ENCODE measurements around the gene PFDN4.

PFDN4 gene, protein sequence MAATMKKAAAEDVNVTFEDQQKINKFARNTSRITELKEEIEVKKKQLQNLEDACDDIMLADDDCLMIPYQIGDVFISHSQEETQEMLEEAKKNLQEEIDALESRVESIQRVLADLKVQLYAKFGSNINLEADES

DNA sequence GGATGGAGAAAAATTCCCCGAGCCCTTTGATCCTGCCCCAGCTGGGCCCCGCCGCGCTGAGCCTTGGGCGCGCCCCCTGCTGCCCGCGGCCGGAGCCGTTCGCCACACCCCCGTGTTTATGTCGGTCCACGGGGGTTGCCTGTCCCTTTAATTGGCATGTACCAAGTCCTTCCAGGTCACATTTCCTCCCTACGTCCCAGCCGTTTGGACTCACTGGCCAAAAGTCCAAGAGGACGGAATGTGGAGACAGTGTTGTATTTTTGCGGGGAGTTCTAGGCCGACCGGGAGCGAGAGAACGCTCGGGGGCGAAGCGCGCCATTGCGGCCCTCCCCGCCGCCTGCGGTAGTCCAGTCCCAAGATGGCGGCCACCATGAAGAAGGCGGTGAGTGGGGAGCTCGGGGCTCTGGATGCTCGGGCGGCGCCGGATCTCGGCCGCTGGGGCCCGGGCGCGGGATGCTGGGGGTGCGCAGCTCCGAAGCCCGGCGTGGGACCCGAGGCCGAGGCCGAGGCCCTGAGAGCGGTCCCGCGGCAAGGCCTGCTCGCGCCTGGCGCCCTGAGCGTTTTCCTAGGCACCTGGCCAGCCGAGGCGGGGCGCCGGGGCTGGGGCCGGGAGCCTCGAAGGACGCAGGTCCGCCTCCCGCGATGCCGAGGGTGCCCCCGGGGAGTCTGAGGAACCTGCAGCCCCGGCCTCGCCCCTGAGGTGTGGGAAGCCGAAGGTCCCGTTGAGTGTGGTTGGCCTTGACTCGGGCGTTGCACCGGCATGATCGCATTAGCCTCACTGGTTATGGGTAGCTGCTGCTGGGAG, at the start of gene PFDN4:
TSS of gene PFDN4 (plus strand) at position 345 of the 805 bp plus-strand sequence. CDS start at position 359, 14 bp downstream.
- DNase-seq: peak; percentile 90

DNA sequence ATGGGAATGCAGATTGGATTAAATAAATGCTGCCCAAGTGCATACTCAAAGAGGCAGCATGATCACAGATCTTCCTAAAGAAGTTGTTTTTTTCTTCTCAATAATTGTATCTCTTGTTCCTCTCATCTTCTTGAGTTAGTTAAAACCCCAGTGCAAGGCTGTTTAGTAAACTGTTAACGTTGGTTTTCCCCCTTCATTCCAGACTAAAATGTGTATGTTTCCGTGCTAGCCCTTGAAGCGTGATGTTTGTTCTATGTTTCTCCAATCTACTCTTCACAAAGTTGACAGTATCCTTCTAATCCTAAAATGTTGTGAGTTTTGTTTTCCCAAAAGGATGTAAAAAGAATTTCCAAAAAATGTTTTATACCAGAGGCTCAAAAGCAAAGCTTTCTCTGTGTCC, 49.7 kb upstream of the PFDN4 start:
- DNase-seq: no peak

DNA sequence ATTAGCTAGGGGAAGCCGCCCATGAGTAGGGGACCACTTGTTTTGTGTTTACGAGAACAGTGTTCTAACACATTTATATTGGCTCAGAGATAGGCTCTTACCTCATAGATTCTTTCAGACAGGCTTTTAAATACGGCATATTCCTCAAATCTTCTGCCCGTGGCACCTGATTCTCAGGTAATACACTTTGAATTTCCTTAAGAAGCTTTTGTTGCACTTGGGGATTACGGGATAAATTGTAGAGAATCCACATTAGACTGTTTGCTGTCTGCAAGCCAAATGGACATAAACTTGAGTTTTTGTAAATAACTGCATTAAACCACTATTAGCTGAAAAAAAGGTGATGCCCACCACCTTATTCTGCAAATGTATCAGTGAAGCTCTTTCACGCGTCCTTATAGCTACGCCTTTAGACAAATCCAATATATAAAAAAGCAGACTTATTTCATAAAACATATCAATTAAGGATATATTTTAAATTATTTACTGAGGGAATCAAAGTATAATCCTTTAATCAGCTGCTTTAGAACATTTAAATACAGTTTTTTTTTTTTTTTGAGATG, 49.0 kb upstream of the PFDN4 start:
- DNase-seq: no peak

- DNase-seq: no peak
Measured at GRCh38 chr20:54160065-54161007, 47.6 kb upstream of the PFDN4 start.

GRCh38 chr20:54161008-54161820, 46.7 kb upstream of the PFDN4 start:
- no peak for DNase-seq

GRCh38 chr20:54161821-54162149, 46.1 kb upstream of the PFDN4 start:
- DNase-seq: no peak

DNA sequence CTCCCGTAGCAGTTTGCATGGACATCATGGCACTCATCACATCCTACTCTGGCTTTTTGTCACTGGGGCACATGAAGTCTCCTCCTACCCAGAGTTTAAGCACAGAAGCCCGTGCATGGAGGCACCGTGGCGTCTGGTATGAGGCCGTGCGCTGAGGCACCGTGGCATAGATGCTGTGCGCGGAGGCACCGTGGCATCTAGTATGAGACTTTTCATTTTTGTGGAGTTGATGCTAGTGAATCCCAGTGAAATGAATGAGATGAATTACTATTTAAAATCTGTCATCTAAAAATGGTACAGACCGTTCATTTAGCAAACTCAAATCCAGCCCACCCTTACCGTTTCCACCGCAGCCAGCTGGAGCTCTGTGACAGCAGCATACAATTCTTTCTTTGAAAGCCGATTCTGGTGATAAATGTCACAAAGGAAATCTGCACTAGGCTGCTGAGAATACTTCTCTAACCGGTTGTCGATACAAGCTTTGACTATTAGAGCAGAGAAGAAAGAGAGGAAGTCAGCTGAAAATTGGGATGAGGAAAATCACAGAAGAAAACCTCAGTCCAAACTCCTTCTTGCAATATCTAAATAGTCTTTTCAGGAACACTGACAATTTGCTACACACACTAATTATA, 45.4 kb upstream of the PFDN4 start:
- DNase-seq: no peak

GRCh38 chr20:54163402-54163801, 44.5 kb upstream of the PFDN4 start:
- DNase-seq: no peak

- no peak for DNase-seq
Measured at GRCh38 chr20:54165014-54165413, 42.9 kb upstream of the PFDN4 start.

- DNase-seq: no peak
Measured at GRCh38 chr20:54165803-54166202, 42.1 kb upstream of the PFDN4 start.

DNA sequence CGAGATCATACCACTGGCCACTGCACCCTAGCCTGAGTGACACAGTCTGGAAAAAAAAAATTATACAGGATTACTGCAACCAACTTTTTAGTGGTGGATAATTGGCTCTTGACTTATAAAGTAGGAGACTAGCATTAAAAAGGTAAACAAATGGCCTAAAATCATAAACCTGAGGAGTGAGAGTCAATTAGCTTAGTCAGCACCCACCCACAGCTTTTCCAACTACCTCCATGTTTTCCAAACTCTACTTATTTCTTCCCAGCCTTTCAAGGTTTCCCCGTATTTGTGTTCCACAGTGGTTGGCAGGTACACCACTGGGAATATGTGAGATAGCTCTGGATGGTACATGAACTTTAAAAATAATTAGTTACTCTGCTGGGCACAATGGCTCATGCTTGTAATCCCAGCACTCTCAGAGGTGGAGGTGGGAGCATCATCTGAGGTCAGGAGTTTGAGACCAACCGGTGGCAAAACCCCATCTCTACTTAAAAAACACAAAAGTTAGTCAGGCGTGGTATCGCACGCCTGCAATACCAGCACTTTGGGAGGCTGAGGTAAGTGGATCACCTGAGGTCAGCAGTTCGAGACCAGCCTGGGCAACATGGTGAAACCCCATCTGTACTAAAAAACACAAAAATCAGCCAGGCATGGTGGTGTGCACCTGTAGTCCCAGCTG, 40.8 kb upstream of the PFDN4 start:
- no peak for DNase-seq

DNA sequence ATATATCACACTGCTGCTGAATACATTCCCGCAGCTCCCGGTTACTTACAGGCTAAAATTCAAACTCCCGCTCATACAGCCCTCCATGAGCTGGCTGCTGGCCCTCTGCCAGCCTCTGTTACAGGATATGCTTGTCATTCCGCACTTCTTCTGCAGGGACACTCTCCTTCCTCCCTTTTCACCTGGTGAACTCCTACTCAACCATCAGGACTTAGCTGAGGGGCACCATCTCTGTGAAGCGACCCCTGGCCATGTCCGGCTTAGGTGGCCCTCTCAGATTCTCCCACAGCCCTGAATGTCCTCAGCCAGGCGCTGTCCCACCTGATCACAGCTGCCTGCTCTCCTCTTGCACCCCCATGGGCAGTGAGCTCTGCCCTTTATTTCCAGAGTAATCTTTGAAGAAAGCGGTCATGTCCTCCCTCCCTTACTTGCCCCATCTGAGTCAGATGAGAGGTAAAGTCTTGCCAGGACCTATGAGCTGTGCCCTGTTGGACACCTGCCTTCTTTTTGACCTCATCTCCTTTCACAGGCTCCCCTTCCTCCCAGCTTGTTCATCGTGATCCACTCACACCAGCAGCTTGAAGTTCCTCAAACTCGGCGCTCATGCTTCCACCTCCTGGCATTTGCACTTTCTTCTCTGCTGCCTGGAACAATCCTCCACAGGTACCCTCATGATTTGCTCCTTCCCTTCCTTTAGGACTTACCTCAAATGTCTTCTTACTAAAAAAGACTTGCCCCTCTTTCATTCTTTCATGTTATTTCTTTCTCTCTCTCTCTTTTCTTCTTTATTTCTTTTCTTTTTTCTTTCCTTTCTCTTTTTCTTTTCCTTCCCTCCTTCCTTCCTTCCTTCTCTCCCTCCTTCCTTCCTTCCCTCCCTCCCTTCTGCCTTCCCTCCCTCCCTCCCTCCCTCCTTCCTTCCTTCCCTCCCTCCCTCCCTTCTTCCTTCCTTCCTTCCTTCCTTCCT, 39.7 kb upstream of the PFDN4 start:
- DNase-seq: no peak

- no peak for DNase-seq
Measured at GRCh38 chr20:54168961-54169862, 38.7 kb upstream of the PFDN4 start.

DNA sequence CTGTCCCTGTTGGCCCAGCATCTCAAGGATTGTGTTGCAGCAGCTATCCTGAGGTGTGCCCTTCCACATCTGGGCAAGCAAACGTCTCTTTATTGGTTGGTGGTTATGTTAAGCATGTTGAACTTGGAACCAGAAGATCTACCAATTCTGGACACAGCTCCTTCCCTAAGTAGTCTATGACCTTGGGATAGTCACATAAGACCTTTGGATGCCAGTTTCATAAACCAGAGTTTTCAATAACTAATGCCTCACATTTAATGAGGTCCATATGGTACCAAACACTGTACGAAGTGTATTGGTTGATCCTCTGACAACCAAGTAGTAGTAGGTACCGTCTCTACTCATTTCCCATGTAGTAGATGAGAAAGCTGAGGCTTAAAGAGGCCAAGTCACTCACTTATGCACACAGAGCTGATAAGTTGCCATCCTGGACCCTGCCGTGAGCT, 37.8 kb upstream of the PFDN4 start:
- no peak for DNase-seq

GRCh38 chr20:54170963-54171362, 36.9 kb upstream of the PFDN4 start:
- DNase-seq: no peak

DNA sequence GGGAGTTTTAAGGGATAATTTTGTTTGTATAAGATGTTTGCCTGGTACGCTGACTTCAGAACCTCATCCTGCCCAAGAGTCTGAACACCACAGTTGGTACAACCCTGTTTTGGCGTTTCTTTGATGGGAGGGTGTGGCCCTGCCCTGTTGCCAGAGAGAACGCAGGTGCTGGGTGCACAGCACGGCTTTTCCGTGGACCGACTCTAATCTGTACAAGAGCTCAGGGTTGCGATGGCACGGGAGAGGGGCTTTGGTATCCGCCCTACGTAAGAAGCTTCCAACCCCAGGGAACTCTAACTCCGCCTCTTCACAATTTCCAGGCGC, 35.4 kb upstream of the PFDN4 start:
- no peak for DNase-seq

DNA sequence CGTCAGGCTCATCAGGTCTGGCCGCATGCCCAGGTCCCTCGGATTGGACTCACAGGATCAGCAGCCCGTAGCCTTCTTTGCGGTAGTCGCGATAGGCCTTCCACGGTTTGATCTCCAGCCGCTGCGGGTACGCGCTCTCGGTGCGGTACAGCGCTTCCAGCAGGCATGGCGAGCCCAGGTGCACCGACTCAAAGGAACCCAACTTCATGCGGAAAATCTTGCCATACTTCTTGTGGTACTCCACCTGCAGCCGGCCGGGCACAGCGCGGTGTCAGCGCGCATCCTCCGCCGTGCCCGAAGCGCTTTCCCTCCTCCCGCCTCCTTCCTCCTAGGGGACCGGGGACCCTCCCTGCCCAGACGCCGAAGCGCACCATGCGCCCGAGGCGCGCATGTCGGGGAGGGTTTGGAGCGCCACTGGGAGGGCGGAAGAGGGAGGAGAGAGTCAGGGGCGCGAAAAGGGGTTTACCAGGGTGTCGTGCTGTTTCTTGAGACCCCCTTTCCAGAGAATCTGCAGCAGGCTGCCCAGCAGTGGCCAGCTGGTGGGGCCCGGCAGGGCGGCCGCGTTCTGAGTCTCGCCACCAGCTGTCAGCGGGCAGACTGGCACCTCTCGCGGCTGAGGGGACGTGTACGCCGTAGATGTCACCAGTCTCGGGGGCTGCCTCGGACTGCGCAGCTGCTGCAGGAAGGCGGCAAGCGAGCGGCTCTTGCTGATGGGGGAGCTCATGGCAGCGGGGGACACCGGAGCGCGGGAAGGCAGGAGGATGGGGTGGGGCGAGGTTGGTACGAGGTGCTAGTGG, 34.8 kb upstream of the PFDN4 start:
- no peak for DNase-seq

All from femur (tissue), 1 donor.